GM12891 (cell line): ENCODE measurements around the gene MRPS26.

Experiments used
- DNase-seq: peaks from one replicate; pipeline ENCODE4 v3.0.0; 2011; ENCODE audit warnings: low spot score; ENCODE audit not compliant: insufficient read length
- FAIRE-seq: peaks from 2 replicates; lab custom pipeline; 2011; peaks lifted over from hg19 to GRCh38; lab: Jason Lieb, UNC
- PAX5 ChIP-seq: IDR thresholded peaks from 2 replicates; pipeline ENCODE4 v1.6.1; 2011; ENCODE audit warnings: low read length, moderate library complexity, mild to moderate bottlenecking; ENCODE audit not compliant: insufficient read depth, severe bottlenecking
- POLR2A ChIP-seq: IDR thresholded peaks from 2 replicates; pipeline ENCODE4 v1.6.1; 2011; ENCODE audit warnings: low read depth, low read length, control low read depth
- POLR2AphosphoS5 ChIP-seq: IDR thresholded peaks from 2 replicates; pipeline ENCODE4 v1.6.1; 2011; ENCODE audit warnings: low read depth, low read length, control low read depth
- POU2F2 ChIP-seq: IDR thresholded peaks from 2 replicates; pipeline ENCODE4 v1.6.1; 2011; ENCODE audit warnings: low read depth, mild to moderate bottlenecking, control low read depth, low read length, moderate library complexity
- SPI1 ChIP-seq: IDR thresholded peaks from 2 replicates; pipeline ENCODE4 v1.6.1; 2011; ENCODE audit warnings: low read depth, low read length, control low read depth
- TAF1 ChIP-seq: IDR thresholded peaks from 2 replicates; pipeline ENCODE4 v1.6.1; 2011; ENCODE audit warnings: low read depth, low read length, control low read depth

Gene MRPS26

GRCh38 chr20:3084283-3084985, 38.6 kb downstream of the MRPS26 start, which contains the start of gene AVP:
AVP (minus strand) TSS chr20:3084724; CDS start chr20:3084674, 50 bp downstream.
- no peak for TF ChIP-seq POLR2A
- TF ChIP-seq TAF1 = no peak
- TF ChIP-seq SPI1 = no peak
- TF ChIP-seq POU2F2 = no peak
- no peak for TF ChIP-seq PAX5
- no peak for TF ChIP-seq POLR2AphosphoS5
- DNase-seq (no peak), FAIRE-seq (no peak)

GRCh38 chr20:3084986-3085360, 39.1 kb downstream of the MRPS26 start:
- TF ChIP-seq POLR2A = no peak
- no peak for TF ChIP-seq PAX5
- no peak for TF ChIP-seq TAF1
- TF ChIP-seq POU2F2 = no peak
- no peak for TF ChIP-seq POLR2AphosphoS5
- no peak for TF ChIP-seq SPI1
- DNase-seq = no peak
- no peak for FAIRE-seq

GRCh38 chr20:3085571-3086072, 39.8 kb downstream of the MRPS26 start:
- FAIRE-seq (no peak), DNase-seq (no peak)
- TF ChIP-seq POLR2A (no peak), PAX5 (no peak), POU2F2 (no peak), POLR2AphosphoS5 (no peak), TAF1 (no peak), SPI1 (no peak)

GRCh38 chr20:3088031-3088430, 42.2 kb downstream of the MRPS26 start:
- DNase-seq = no peak
- TF ChIP-seq TAF1 (no peak), POLR2AphosphoS5 (no peak), POU2F2 (no peak), SPI1 (no peak), PAX5 (no peak), POLR2A (no peak)
- FAIRE-seq = no peak

- FAIRE-seq (no peak), DNase-seq (no peak)
- no peak for TF ChIP-seq POU2F2
- no peak for TF ChIP-seq POLR2A
- no peak for TF ChIP-seq POLR2AphosphoS5
- TF ChIP-seq SPI1 = no peak
- TF ChIP-seq TAF1 = no peak
These were observed 44.7 kb downstream of the MRPS26 start for GRCh38 chr20:3090565-3090964.

GRCh38 chr20:3092611-3093379, 46.9 kb downstream of the MRPS26 start:
- DNase-seq = no peak
- TF ChIP-seq POLR2AphosphoS5 (no peak), POLR2A (no peak), POU2F2 (no peak), TAF1 (no peak), PAX5 (no peak), SPI1 (no peak)
- FAIRE-seq = no peak

GRCh38 chr20:3093861-3094361, 48.1 kb downstream of the MRPS26 start:
- DNase-seq (no peak), FAIRE-seq (peak; percentile 71)
- no peak for TF ChIP-seq TAF1
- TF ChIP-seq POU2F2 = no peak

- DNase-seq (no peak), FAIRE-seq (no peak)
- TF ChIP-seq POLR2A (no peak), POLR2AphosphoS5 (no peak), TAF1 (no peak), POU2F2 (no peak), SPI1 (no peak), PAX5 (no peak)
These were observed 49.2 kb downstream of the MRPS26 start for GRCh38 chr20:3094848-3095629.
